NT2/D1 (cell line): Measurements from ENCODE around the gene CYB561A3.

Experiments used
- SUZ12 ChIP-seq: IDR thresholded peaks from 2 replicates; pipeline ENCODE4 v1.6.1; 2011; ENCODE audit not compliant: insufficient read length, insufficient read depth; ENCODE audit errors: extremely low read depth
- ZNF274 ChIP-seq: IDR thresholded peaks from 2 replicates; pipeline ENCODE4 v1.6.1; 2011; ENCODE audit warnings: mild to moderate bottlenecking, low read depth, low read length

DNA sequence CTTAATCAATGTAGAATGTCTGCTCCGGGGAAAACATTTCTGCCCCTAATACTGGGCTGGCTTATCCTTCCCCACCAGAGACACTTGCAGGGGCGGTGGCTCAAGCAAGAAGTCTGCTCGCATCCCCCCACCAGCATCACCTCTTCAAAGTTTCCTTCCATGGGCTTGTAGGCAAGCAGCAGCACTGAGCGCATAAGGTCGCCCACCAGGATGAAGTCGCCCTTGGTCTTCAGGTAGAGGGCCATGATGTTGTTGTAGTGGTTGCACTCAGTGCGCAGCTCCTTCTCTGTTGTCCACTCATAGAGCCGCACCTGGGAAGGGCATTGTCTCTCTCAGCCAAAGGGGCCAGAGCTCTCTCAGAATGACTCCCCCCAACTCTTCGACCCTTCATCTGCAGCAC is 58.0 kb downstream of the CYB561A3 start:
- TF ChIP-seq SUZ12 (no peak), ZNF274 (no peak)
